ENCODE measurements around the gene FTH1. TPM values are rescaled to one million over a fixed set of nuclear protein-coding genes. Genes with fewer than 3 reads are reported as not detected.
A peak's percentile ranks its signal among the peaks of the same experiment; 100 is the strongest.

FTH1 gene
- total and polyA plus RNA-seq, 2 of the 13 experiments (the other 11 are each of a cell fraction or from before 2014, with no cell fraction given): 607 to 760 TPM

DNA sequence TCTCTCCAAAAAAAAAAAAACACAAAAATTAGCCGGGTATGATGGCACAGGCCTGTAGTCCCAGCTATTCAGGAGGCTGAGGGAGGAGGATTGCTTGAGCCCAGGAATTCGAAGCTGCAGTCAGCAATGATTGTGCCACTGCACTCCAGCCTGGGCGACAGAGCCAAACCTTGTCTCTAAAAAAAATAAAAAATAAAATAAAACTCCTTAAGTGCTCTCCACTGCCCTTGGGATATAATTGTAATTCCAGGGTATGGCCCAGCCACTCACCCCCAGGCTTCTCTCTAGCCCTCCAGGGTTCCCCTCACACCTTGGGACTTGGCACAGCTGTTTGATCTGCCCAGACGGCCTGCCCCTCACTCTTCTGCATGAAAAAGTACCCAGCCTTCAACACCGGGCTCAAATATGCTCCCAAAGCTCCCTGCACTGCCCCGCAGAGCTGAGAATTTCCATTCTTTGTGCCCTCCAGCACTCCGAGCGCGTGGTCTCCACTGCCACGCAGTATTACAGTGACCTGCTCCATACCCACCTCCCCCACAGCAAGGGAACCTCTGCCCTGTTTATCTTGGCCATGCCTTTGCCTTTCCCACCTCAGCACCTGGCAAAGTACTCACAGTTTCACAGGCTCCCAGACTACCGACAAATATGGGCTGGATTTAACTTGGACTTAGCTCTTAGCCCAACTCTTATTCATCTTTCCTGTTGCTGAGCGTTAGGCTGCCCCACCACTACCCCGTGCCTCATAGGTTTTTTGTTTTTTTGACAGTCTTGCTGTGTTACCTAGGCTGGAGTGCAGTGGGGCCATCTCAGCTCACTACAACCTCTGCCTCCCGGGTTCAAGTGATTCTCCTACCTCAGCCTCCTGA, 7.6 kb upstream of the FTH1 start (continued):
- peak; percentile 65; the same call in 1 of the 2 replicates for TF ChIP-seq REPIN1 (CRISPR knock-in tag; IDR thresholded peaks at IDR 0.05; ENCODE audit: borderline replicate concordance, low read depth)
- TF ChIP-seq, protein P1, sequence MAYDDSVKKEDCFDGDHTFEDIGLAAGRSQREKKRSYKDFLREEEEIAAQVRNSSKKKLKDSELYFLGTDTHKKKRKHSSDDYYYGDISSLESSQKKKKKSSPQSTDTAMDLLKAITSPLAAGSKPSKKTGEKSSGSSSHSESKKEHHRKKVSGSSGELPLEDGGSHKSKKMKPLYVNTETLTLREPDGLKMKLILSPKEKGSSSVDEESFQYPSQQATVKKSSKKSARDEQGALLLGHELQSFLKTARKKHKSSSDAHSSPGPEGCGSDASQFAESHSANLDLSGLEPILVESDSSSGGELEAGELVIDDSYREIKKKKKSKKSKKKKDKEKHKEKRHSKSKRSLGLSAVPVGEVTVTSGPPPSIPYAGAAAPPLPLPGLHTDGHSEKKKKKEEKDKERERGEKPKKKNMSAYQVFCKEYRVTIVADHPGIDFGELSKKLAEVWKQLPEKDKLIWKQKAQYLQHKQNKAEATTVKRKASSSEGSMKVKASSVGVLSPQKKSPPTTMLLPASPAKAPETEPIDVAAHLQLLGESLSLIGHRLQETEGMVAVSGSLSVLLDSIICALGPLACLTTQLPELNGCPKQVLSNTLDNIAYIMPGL (CRISPR knock-in tag; IDR thresholded peaks at IDR 0.05; ENCODE audit: borderline replicate concordance in 1 of 2, low read depth in 1 of 2): peak in 1 of 2 experiments; percentile 37; a peak in 1 of 4 replicates
- 0 out of 2 replicates have a peak, but pooled peaks have one; percentile 37 for TF ChIP-seq FOXK1 (CRISPR knock-in tag; IDR thresholded peaks at IDR 0.05; ENCODE audit: borderline replicate concordance, low read depth)
- TF ChIP-seq MED8 (CRISPR knock-in tag; IDR thresholded peaks at IDR 0.05; ENCODE audit: insufficient replicate concordance): peak; percentile 31
- TF ChIP-seq ZBTB7A (CRISPR knock-in tag; IDR thresholded peaks at IDR 0.05): no peak
- TF ChIP-seq ZNF205 (CRISPR knock-in tag; IDR thresholded peaks at IDR 0.05): peak; percentile 84; the same call in 1 of the 2 replicates
- peak; percentile 72; the same call in 1 of the 2 replicates for TF ChIP-seq ZBTB7B (CRISPR knock-in tag; IDR thresholded peaks at IDR 0.05)
- TF ChIP-seq RARA (CRISPR knock-in tag; IDR thresholded peaks at IDR 0.05): peak; percentile 46; the same call in 1 of the 2 replicates
- no peak for TF ChIP-seq ZNF136 (CRISPR knock-in tag; IDR thresholded peaks at IDR 0.05; ENCODE audit: low read depth)
- no peak for TF ChIP-seq ZNF362 (CRISPR knock-in tag; IDR thresholded peaks at IDR 0.05; ENCODE audit: borderline replicate concordance)
- TF ChIP-seq HNF1B (CRISPR knock-in tag; IDR thresholded peaks at IDR 0.05): peak; percentile 47; the same call in 1 of the 2 replicates
- TF ChIP-seq FUBP1 (CRISPR knock-in tag; IDR thresholded peaks at IDR 0.05; ENCODE audit: borderline replicate concordance): no peak
- peak; percentile 24; the same call in 1 of the 2 replicates for TF ChIP-seq PITX1 (CRISPR knock-in tag; IDR thresholded peaks at IDR 0.05)
- TF ChIP-seq PCBP1 (IDR thresholded peaks at IDR 0.05; ENCODE audit: borderline replicate concordance, low read depth, low read length): no peak
- TF ChIP-seq ZNF468 (CRISPR knock-in tag; IDR thresholded peaks at IDR 0.05): no peak
- no peak for TF ChIP-seq ZNF503 (CRISPR knock-in tag; IDR thresholded peaks at IDR 0.05)
- TF ChIP-seq BRD4 (CRISPR knock-in tag; IDR thresholded peaks at IDR 0.05): 0 out of 2 replicates have a peak, but pooled peaks have one; percentile 47

All from HepG2 (cell line).